Prostate gland (tissue), 2 donors: ENCODE measurements around the gene SLC1A1. TPM values are rescaled to one million over a fixed set of nuclear protein-coding genes. Genes with fewer than 3 reads are reported as not detected.

ENCODE experiments used
- DNase-seq: peaks from one replicate; pipeline ENCODE4 v3.0.0-alpha.2; 2019; ENCODE audit warnings: low spot score
- H3K27ac ChIP-seq, 2 donors: fragments of 200-600 bp; sonication (generic); 2 replicates each; pipeline ENCODE4 v1.5.1; 2017 to 2019
- H3K27me3 ChIP-seq: fragments of 200-600 bp; sonication (generic); replicated peaks from 2 replicates; pipeline ENCODE4 v1.5.1; 2019; ENCODE audit not compliant: insufficient read depth
- H3K36me3 ChIP-seq, 2 donors: fragments of 200-600 bp; sonication (generic); 1 replicate in 1 of 2; 2 replicates in 1 of 2; pipeline versions ENCODE4 v1.5.1 to v1.8.1; 2017 to 2019
- H3K4me1 ChIP-seq: fragments of 200-600 bp; sonication (generic); replicated peaks from 2 replicates; pipeline ENCODE4 v1.5.1; 2019
- H3K4me3 ChIP-seq, 2 donors: fragments of 200-600 bp; sonication (generic); 2 replicates each; pipeline ENCODE4 v1.5.1; 2017 to 2019
- H3K9me3 ChIP-seq: fragments of 200-600 bp; sonication (generic); 2 replicates; pipeline ENCODE4 v1.5.1; 2017
- CTCF ChIP-seq, 4 experiments: fragments of 200-600 bp in 2 of 4; fragments of 450-650 bp in 2 of 4; sonication (generic) in 2 of 4; IDR thresholded peaks; 1 replicate in 3 of 4; 2 replicates in 1 of 4; pipeline ENCODE4 v1.5.1; 2016 to 2019; ENCODE audit warnings: antibody characterized with exemption in 4 of 4, mild to moderate bottlenecking in 2 of 4, moderate library complexity in 2 of 4
- POLR2A ChIP-seq: fragments of 450-650 bp; IDR thresholded peaks from one replicate; pipeline ENCODE4 v1.6.1; 2016; ENCODE audit warnings: antibody characterized with exemption, mild to moderate bottlenecking
- POLR2AphosphoS5 ChIP-seq: sonication (generic); formaldehyde crosslinking; IDR thresholded peaks from one replicate; pipeline ENCODE4 v1.6.1; 2017; ENCODE audit warnings: antibody characterized with exemption
- WGBS: methylation state at CpG from one replicate; pipeline ENCODE4 v1.1.5; 2018; 5-methylcytosine and 5-hydroxymethylcytosine counted together
- intact Hi-C: fragments of 100-400 bp; cut with DNase I; formaldehyde crosslinking; loops from one replicate; pipeline ENCODE4 v1.14.2; 2022
- total RNA-seq, 2 donors: library from RNA; depleted of rRNA; stranded (reverse); fragments of >200 nt; gene quantifications; one replicate each; pipeline ENCODE4 v1.1.0, GENCODE V29; 2016

Gene SLC1A1
- total RNA-seq, 2 donors from 2014 or later: 2.9 to 13.1 TPM

- no peaks in the 10 kb centered on the region for H3K4me1 ChIP-seq
- no peak overlapping the region for H3K4me3 ChIP-seq
- intact Hi-C loops: no loop called here
- no peaks in the 10 kb centered on the region for H3K36me3 ChIP-seq
- no peak overlapping the region for H3K27ac ChIP-seq
- no peaks in the 10 kb centered on the region for H3K9me3 ChIP-seq
- no peaks in the 10 kb centered on the region for H3K27me3 ChIP-seq
- no peak for DNase-seq
- WGBS: 57% methylated on average over 4 of the region's 4 CpGs
- TF ChIP-seq POLR2AphosphoS5: no peak
- TF ChIP-seq CTCF (IDR thresholded peaks at IDR 0.05): no peak
- TF ChIP-seq POLR2A: no peak
Measured at GRCh38 chr9:4615251-4615650, 125.0 kb downstream of the SLC1A1 start.

- no peaks in the 10 kb centered on the region for H3K9me3 ChIP-seq
- WGBS: 87% methylated on average over 5 of the region's 5 CpGs
- no peak for DNase-seq
- TF ChIP-seq CTCF (IDR thresholded peaks at IDR 0.05): no peak
- TF ChIP-seq POLR2AphosphoS5: no peak
- no peak overlapping the region for H3K27ac ChIP-seq
- H3K4me1 ChIP-seq: no peaks in the 10 kb centered on the region
- no peak overlapping the region for H3K4me3 ChIP-seq
- intact Hi-C loops: no loop called here
- no peaks in the 10 kb centered on the region for H3K27me3 ChIP-seq
- no peaks in the 10 kb centered on the region for H3K36me3 ChIP-seq
Measured at GRCh38 chr9:4615778-4616177, 125.5 kb downstream of the SLC1A1 start.

GRCh38 chr9:4617752-4618151 lies 127.5 kb downstream of the SLC1A1 start:
- H3K4me1 ChIP-seq: no peaks in the 10 kb centered on the region
- 62% methylated on average over 3 of the region's 3 CpGs for WGBS
- H3K27ac ChIP-seq: no peak overlapping the region
- no peak for DNase-seq
- TF ChIP-seq POLR2A: no peak
- TF ChIP-seq CTCF (IDR thresholded peaks at IDR 0.05): no peak
- TF ChIP-seq POLR2AphosphoS5: no peak
- no peak overlapping the region for H3K4me3 ChIP-seq
- no peaks in the 10 kb centered on the region for H3K27me3 ChIP-seq
- no peaks in the 10 kb centered on the region for H3K9me3 ChIP-seq
- no peaks in the 10 kb centered on the region for H3K36me3 ChIP-seq
- intact Hi-C loops: no loop called here

- Histone ChIP-seq H3K4me3 (no peak overlapping the region), H3K27me3 (no peaks in the 10 kb centered on the region), H3K27ac (no peak overlapping the region), H3K9me3 (no peaks in the 10 kb centered on the region), H3K4me1 (no peaks in the 10 kb centered on the region), H3K36me3 (no peaks in the 10 kb centered on the region)
- WGBS: 99% methylated on average over 2 of the region's 2 CpGs
- intact Hi-C loops: no loop called here
- no peak for TF ChIP-seq POLR2AphosphoS5
- no peak for TF ChIP-seq POLR2A
- no peak for TF ChIP-seq CTCF (IDR thresholded peaks at IDR 0.05)
- DNase-seq: no peak
Measured at GRCh38 chr9:4618700-4619099, 128.4 kb downstream of the SLC1A1 start.

GRCh38 chr9:4620057-4620765 lies 129.9 kb downstream of the SLC1A1 start:
- intact Hi-C loops: no loop called here
- Histone ChIP-seq H3K27ac (no peak overlapping the region), H3K9me3 (no peaks in the 10 kb centered on the region), H3K27me3 (no peaks in the 10 kb centered on the region), H3K4me1 (no peaks in the 10 kb centered on the region), H3K36me3 (no peaks in the 10 kb centered on the region), H3K4me3 (no peak overlapping the region)
- no peak for DNase-seq
- TF ChIP-seq POLR2AphosphoS5: no peak
- no peak for TF ChIP-seq CTCF (IDR thresholded peaks at IDR 0.05)
- TF ChIP-seq POLR2A: no peak
- WGBS: 79% methylated on average over 3 of the region's 3 CpGs
